ENCODE measurements around the gene TRIM65. TPM values are rescaled to one million over a fixed set of nuclear protein-coding genes. Genes with fewer than 3 reads are reported as not detected.

Gene TRIM65
- total and polyA plus RNA-seq, 10 of the 15 experiments (the other 5 are each of a cell fraction or from before 2014, with no cell fraction given), result 1.4 to 26.0 (median 10.8) TPM

- no peaks in the 10 kb centered on the region for H3K9me3 ChIP-seq (replicated peaks; ENCODE audit: control insufficient read depth, insufficient read depth, low read length)
- no peaks in the 10 kb centered on the region for H3K27me3 ChIP-seq (replicated peaks in 1 of 2; ENCODE audit: control insufficient read depth in 2 of 2, insufficient read depth in 2 of 2, low read length in 1 of 2)
- H3K4me3 ChIP-seq, result no peak overlapping the region
- no peak overlapping the region for H2AFZ ChIP-seq (ENCODE audit: control insufficient read depth, low read depth, low read length)
- ChIA-PET SMC1A (ENCODE audit: uncharacterized antibody, unreplicated experiment) (no interaction called here), RAD21 (ENCODE audit: unreplicated experiment) (no interaction called here), POLR2A (interaction anchor here (0.7 kb wide), 1 partner anchor 385 kb away, joined by 3 read pairs; no protein-coding TSS in a partner anchor), CTCF (interaction anchor here (1.5 kb wide), 1 partner anchor 9 kb away, joined by 3 read pairs; no protein-coding TSS in a partner anchor)
- in situ Hi-C loops (cut with MboI) (no loop called here), intact Hi-C loops (cut with micrococcal nuclease; ENCODE audit: unreplicated experiment) (no loop called here)
- 89% methylated on average over 13 of the region's 13 CpGs for WGBS (ENCODE audit: insufficient coverage, insufficient replicate concordance, low lambda C conversion rate, missing lambda C conversion rate)
- H3K36me3 ChIP-seq (ENCODE audit: control insufficient read depth in 2 of 2, insufficient read depth in 2 of 2, low read length in 1 of 2), result no peaks in the 10 kb centered on the region
- H3K27ac ChIP-seq (ENCODE audit: control insufficient read depth, insufficient read depth), result no peak overlapping the region
- DNase-seq (ENCODE audit: low read depth, low spot score) (no peak), FAIRE-seq (no peak), ATAC-seq (no peak)
- H3K79me2 ChIP-seq (ENCODE audit: control insufficient read depth, insufficient read depth, low read length), result no peaks in the 10 kb centered on the region
- BruUV-seq (replicated peaks), result no TSS peak
- H3K9ac ChIP-seq (ENCODE audit: control insufficient read depth, insufficient read depth, low read length), result no peak overlapping the region
- H4K20me1 ChIP-seq (ENCODE audit: control insufficient read depth, insufficient read depth), result no peaks in the 10 kb centered on the region
- no peak overlapping the region for H3K4me2 ChIP-seq (ENCODE audit: control insufficient read depth, insufficient read depth)
- no peaks in the 10 kb centered on the region for H3K4me1 ChIP-seq (ENCODE audit: control insufficient read depth, insufficient read depth, low read length)
- TF ChIP-seq CEBPB (IDR thresholded peaks at IDR 0.05; ENCODE audit: borderline replicate concordance in 1 of 2, low read depth in 2 of 2, low read length in 2 of 2), result no peak
- TF ChIP-seq TBL1XR1 (IDR thresholded peaks at IDR 0.05; ENCODE audit: low read depth, low read length), result no peak
- no peak for TF ChIP-seq ZBTB33 (IDR thresholded peaks at IDR 0.05)
- no peak for TF ChIP-seq EZH2 (IDR thresholded peaks at IDR 0.05; ENCODE audit: borderline replicate concordance, control insufficient read depth, low read depth, low read length)
- no peak for TF ChIP-seq BCL3 (IDR thresholded peaks at IDR 0.05; ENCODE audit: borderline replicate concordance, insufficient read depth, low read depth, low read length, poor library complexity, severe bottlenecking)
- TF ChIP-seq NRF1 (conservative IDR thresholded peaks at IDR 0.05; ENCODE audit: low read depth, low read length), result no peak
- no peak for TF ChIP-seq CHD2 (IDR thresholded peaks at IDR 0.05; ENCODE audit: borderline replicate concordance, low read depth, low read length)
- no peak for TF ChIP-seq WRNIP1 (IDR thresholded peaks at IDR 0.05; ENCODE audit: borderline replicate concordance, low read depth, low read length)
- no peak for TF ChIP-seq EED (IDR thresholded peaks at IDR 0.05; ENCODE audit: low read depth)
- TF ChIP-seq USF2 (IDR thresholded peaks at IDR 0.05; ENCODE audit: borderline replicate concordance, low read depth, low read length), result no peak
- no peak for TF ChIP-seq GABPA (IDR thresholded peaks at IDR 0.05; ENCODE audit: low read depth)
- no peak for TF ChIP-seq E4F1 (IDR thresholded peaks at IDR 0.05; ENCODE audit: borderline replicate concordance, partially characterized antibody)
- TF ChIP-seq HDGF (IDR thresholded peaks at IDR 0.05), result no peak
- TF ChIP-seq ELK1 (IDR thresholded peaks at IDR 0.05; ENCODE audit: low read depth, low read length), result no peak
- TF ChIP-seq KLF5 (IDR thresholded peaks at IDR 0.05; ENCODE audit: partially characterized antibody), result no peak
- TF ChIP-seq KAT2A (conservative IDR thresholded peaks at IDR 0.05; ENCODE audit: control insufficient read depth, low read depth, low read length), result no peak
Observed at GRCh38 chr17:75937652-75938051, 40.9 kb upstream of the TRIM65 start.

All from GM12878 (cell line).